GM12875 (cell line): ENCODE data around the gene AKAP13.

Source experiments
- H3K4me3 ChIP-seq: one replicate; pipeline ENCODE4 v1.5.1; 2011; ENCODE audit warnings: low read depth, low read length, control low read depth
- CTCF ChIP-seq: IDR thresholded peaks from 2 replicates; pipeline ENCODE4 v1.5.1; 2011; ENCODE audit warnings: low read depth, mild to moderate bottlenecking, control low read depth, inconsistent platforms, low read length, moderate library complexity, borderline replicate concordance; ENCODE audit not compliant: insufficient read depth

AKAP13 gene

GRCh38 chr15:85419161-85419560 lies 38.8 kb downstream of the AKAP13 start:
- H3K4me3 ChIP-seq = no peak overlapping the region
- TF ChIP-seq CTCF = no peak

GRCh38 chr15:85421116-85421925 lies 40.9 kb downstream of the AKAP13 start:
- no peak overlapping the region for H3K4me3 ChIP-seq
- no peak for TF ChIP-seq CTCF

- no peak for TF ChIP-seq CTCF
- H3K4me3 ChIP-seq = no peak overlapping the region
These were observed 42.2 kb downstream of the AKAP13 start for GRCh38 chr15:85422607-85423006.

GRCh38 chr15:85423256-85423655 lies 42.9 kb downstream of the AKAP13 start:
- no peak overlapping the region for H3K4me3 ChIP-seq
- no peak for TF ChIP-seq CTCF

- no peak for TF ChIP-seq CTCF
- H3K4me3 ChIP-seq = no peak overlapping the region
These were observed 43.8 kb downstream of the AKAP13 start for GRCh38 chr15:85424154-85424553.

- no peak overlapping the region for H3K4me3 ChIP-seq
- TF ChIP-seq CTCF = no peak
These were observed 46.1 kb downstream of the AKAP13 start for GRCh38 chr15:85426481-85426880.
